Neural cell (in vitro differentiated cells): Measurements from ENCODE around the gene VAMP5. TPM values are rescaled to one million over a fixed set of nuclear protein-coding genes. Genes with fewer than 3 reads are reported as not detected.

Experiments
- H2AFZ ChIP-seq: fragments of 200-600, 300-800 bp; sonication (generic), shearing (Covaris generic); 2 replicates; pipeline ENCODE4 v1.6.0; 2014; ENCODE audit warnings: low read depth, mild to moderate bottlenecking, antibody characterized with exemption, low read length, moderate library complexity
- H3F3A ChIP-seq: fragments of 200-600 bp; shearing (Covaris generic); 2 replicates; pipeline ENCODE4 v1.6.1; 2016; ENCODE audit warnings: mild to moderate bottlenecking, moderate library complexity, mixed read lengths, antibody characterized with exemption, low read length; ENCODE audit not compliant: insufficient read depth, poor library complexity, severe bottlenecking
- H3K27ac ChIP-seq: fragments of 200-600, 300-800 bp; sonication (generic), shearing (Covaris generic); 2 replicates; pipeline ENCODE4 v1.5.1; 2014; ENCODE audit warnings: mild to moderate bottlenecking, low read length, moderate library complexity
- H3K27me3 ChIP-seq: fragments of 300-800, 200-600 bp; sonication (generic), shearing (Covaris generic); 2 replicates; pipeline ENCODE4 v1.6.0; 2014; ENCODE audit warnings: mild to moderate bottlenecking, low read depth, low read length, moderate library complexity; ENCODE audit not compliant: insufficient read depth
- H3K36me3 ChIP-seq: fragments of 300-800, 200-600 bp; sonication (generic), shearing (Covaris generic); 2 replicates; pipeline ENCODE4 v1.5.1; 2014; ENCODE audit warnings: mild to moderate bottlenecking, antibody characterized with exemption, low read length, moderate library complexity; ENCODE audit not compliant: insufficient read depth
- H3K4me2 ChIP-seq: fragments of 300-800, 200-600 bp; sonication (generic), shearing (Covaris generic); 2 replicates; pipeline ENCODE4 v1.6.0; 2014; ENCODE audit warnings: mild to moderate bottlenecking, low read length
- H3K4me3 ChIP-seq: fragments of 300-800, 200-600 bp; sonication (generic), shearing (Covaris generic); 2 replicates; pipeline ENCODE4 v1.5.1; 2014; ENCODE audit warnings: mild to moderate bottlenecking, low read length, moderate library complexity
- H3K79me2 ChIP-seq: fragments of 200-600 bp; shearing (Covaris generic); replicated peaks from 2 replicates; pipeline ENCODE4 v1.6.0; 2014; ENCODE audit warnings: mild to moderate bottlenecking, low read length, moderate library complexity; ENCODE audit not compliant: insufficient read depth
- H3K9ac ChIP-seq: fragments of 300-800, 200-600 bp; sonication (generic), shearing (Covaris generic); 2 replicates; pipeline ENCODE4 v1.6.1; 2016; ENCODE audit warnings: mild to moderate bottlenecking, low read length, mixed read lengths
- H3K9me2 ChIP-seq: fragments of 200-600 bp; shearing (Covaris generic); 2 replicates; pipeline ENCODE4 v1.6.1; 2016; ENCODE audit warnings: mild to moderate bottlenecking, low read length, mixed read lengths; ENCODE audit not compliant: insufficient read depth
- H3K9me3 ChIP-seq: fragments of 200-600, 300-800 bp; sonication (generic), shearing (Covaris generic); 2 replicates; pipeline ENCODE4 v1.6.1; 2016; ENCODE audit warnings: mild to moderate bottlenecking, mixed run types, low read length, moderate library complexity, mixed read lengths
- H4K20me1 ChIP-seq: fragments of 200-600 bp; shearing (Covaris generic); 2 replicates; pipeline ENCODE4 v1.6.1; 2016; ENCODE audit warnings: mild to moderate bottlenecking, mixed run types; ENCODE audit not compliant: insufficient read depth
- EP300 ChIP-seq: fragments of 450-650 bp; conservative IDR thresholded peaks from 2 replicates; pipeline ENCODE4 v1.6.1; 2014; ENCODE audit warnings: antibody characterized with exemption, mild to moderate bottlenecking, moderate library complexity; ENCODE audit not compliant: poor library complexity, severe bottlenecking
- EZH2 ChIP-seq: fragments of 200-600, 300-800 bp; shearing (Covaris generic), sonication (generic); IDR thresholded peaks from 2 replicates; pipeline ENCODE4 v1.6.1; 2014; ENCODE audit warnings: antibody characterized with exemption, low read length, borderline replicate concordance, mild to moderate bottlenecking; ENCODE audit not compliant: insufficient read depth, poor library complexity, severe bottlenecking
- MXI1 ChIP-seq: fragments of 450-650 bp; conservative IDR thresholded peaks from 2 replicates; pipeline ENCODE4 v1.6.1; 2014; ENCODE audit warnings: antibody characterized with exemption, mild to moderate bottlenecking; ENCODE audit not compliant: poor library complexity, severe bottlenecking
- POLR2AphosphoS5 ChIP-seq: IDR thresholded peaks from 2 replicates; pipeline ENCODE4 v1.6.1; 2012
- RAD21 ChIP-seq: fragments of 450-650 bp; conservative IDR thresholded peaks from 2 replicates; pipeline ENCODE4 v1.6.1; 2014; ENCODE audit warnings: antibody characterized with exemption, mild to moderate bottlenecking, moderate library complexity
- SMC3 ChIP-seq: fragments of 450-650 bp; conservative IDR thresholded peaks from 2 replicates; pipeline ENCODE4 v1.6.1; 2014; ENCODE audit warnings: antibody characterized with exemption, mild to moderate bottlenecking, moderate library complexity; ENCODE audit not compliant: poor library complexity
- TAF1 ChIP-seq: IDR thresholded peaks from 2 replicates; pipeline ENCODE4 v1.6.1; 2012; ENCODE audit warnings: low read depth
- polyA plus RNA-seq: library from polyadenylated mRNA; depleted of rRNA; stranded (reverse); fragments of >200 nt; gene quantifications from 2 replicates; pipeline ENCODE4 v1.2.3, GENCODE V29; 2014
- TF ChIP-seq, protein P1 (sequence below): IDR thresholded peaks from 2 replicates; pipeline ENCODE4 v1.6.1; 2012; ENCODE audit warnings: borderline replicate concordance
- TF ChIP-seq, protein P2 (sequence below): fragments of 450-650 bp; IDR thresholded peaks from 2 replicates; pipeline ENCODE4 v1.5.1; 2014; ENCODE audit warnings: antibody characterized with exemption, mild to moderate bottlenecking, moderate library complexity; ENCODE audit not compliant: poor library complexity, severe bottlenecking

Gene VAMP5
- polyA plus RNA-seq, 1 donor from 2014 or later = not detected

DNA sequence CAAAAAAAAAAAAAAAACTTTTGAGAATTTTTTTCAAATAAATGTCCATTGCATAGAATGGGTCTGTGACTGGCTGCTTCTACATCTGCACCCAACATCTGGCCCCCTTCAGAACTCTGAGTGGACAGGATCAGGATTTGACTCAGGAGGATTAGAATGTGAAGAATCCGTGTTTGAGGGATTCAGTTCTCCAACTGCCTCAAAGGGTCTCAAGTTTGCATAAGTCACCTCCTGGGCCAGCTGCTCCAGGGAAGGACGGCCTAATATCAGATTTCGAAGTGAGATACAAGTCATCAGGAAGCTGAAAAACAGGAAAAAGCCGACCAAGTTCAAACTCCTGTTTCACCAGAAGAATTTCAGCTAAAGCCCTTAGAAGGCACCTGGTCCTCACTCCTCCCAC lies 34.4 kb upstream of the VAMP5 start:
- Histone ChIP-seq H3K4me2 (no peak overlapping the region), H3K27me3 (no peaks in the 10 kb centered on the region), H3K9me2 (no peaks in the 10 kb centered on the region), H3K36me3 (peaks cover 3% of the 10 kb centered on the region), H3F3A (no peaks in the 10 kb centered on the region), H3K9ac (no peak overlapping the region), H3K79me2 (no peaks in the 10 kb centered on the region), H4K20me1 (no peaks in the 10 kb centered on the region), H2AFZ (no peak overlapping the region), H3K9me3 (no peaks in the 10 kb centered on the region), H3K4me3 (no peak overlapping the region), H3K27ac (no peak overlapping the region)
- TF ChIP-seq, protein P1, sequence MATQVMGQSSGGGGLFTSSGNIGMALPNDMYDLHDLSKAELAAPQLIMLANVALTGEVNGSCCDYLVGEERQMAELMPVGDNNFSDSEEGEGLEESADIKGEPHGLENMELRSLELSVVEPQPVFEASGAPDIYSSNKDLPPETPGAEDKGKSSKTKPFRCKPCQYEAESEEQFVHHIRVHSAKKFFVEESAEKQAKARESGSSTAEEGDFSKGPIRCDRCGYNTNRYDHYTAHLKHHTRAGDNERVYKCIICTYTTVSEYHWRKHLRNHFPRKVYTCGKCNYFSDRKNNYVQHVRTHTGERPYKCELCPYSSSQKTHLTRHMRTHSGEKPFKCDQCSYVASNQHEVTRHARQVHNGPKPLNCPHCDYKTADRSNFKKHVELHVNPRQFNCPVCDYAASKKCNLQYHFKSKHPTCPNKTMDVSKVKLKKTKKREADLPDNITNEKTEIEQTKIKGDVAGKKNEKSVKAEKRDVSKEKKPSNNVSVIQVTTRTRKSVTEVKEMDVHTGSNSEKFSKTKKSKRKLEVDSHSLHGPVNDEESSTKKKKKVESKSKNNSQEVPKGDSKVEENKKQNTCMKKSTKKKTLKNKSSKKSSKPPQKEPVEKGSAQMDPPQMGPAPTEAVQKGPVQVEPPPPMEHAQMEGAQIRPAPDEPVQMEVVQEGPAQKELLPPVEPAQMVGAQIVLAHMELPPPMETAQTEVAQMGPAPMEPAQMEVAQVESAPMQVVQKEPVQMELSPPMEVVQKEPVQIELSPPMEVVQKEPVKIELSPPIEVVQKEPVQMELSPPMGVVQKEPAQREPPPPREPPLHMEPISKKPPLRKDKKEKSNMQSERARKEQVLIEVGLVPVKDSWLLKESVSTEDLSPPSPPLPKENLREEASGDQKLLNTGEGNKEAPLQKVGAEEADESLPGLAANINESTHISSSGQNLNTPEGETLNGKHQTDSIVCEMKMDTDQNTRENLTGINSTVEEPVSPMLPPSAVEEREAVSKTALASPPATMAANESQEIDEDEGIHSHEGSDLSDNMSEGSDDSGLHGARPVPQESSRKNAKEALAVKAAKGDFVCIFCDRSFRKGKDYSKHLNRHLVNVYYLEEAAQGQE = no peak
- no peak for TF ChIP-seq SMC3
- no peak for TF ChIP-seq RAD21
- no peak for TF ChIP-seq MXI1
- no peak for TF ChIP-seq POLR2AphosphoS5
- TF ChIP-seq EP300 = no peak
- no peak for TF ChIP-seq TAF1
- TF ChIP-seq, protein P2, sequence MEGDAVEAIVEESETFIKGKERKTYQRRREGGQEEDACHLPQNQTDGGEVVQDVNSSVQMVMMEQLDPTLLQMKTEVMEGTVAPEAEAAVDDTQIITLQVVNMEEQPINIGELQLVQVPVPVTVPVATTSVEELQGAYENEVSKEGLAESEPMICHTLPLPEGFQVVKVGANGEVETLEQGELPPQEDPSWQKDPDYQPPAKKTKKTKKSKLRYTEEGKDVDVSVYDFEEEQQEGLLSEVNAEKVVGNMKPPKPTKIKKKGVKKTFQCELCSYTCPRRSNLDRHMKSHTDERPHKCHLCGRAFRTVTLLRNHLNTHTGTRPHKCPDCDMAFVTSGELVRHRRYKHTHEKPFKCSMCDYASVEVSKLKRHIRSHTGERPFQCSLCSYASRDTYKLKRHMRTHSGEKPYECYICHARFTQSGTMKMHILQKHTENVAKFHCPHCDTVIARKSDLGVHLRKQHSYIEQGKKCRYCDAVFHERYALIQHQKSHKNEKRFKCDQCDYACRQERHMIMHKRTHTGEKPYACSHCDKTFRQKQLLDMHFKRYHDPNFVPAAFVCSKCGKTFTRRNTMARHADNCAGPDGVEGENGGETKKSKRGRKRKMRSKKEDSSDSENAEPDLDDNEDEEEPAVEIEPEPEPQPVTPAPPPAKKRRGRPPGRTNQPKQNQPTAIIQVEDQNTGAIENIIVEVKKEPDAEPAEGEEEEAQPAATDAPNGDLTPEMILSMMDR = no peak
- no peak for TF ChIP-seq EZH2

DNA sequence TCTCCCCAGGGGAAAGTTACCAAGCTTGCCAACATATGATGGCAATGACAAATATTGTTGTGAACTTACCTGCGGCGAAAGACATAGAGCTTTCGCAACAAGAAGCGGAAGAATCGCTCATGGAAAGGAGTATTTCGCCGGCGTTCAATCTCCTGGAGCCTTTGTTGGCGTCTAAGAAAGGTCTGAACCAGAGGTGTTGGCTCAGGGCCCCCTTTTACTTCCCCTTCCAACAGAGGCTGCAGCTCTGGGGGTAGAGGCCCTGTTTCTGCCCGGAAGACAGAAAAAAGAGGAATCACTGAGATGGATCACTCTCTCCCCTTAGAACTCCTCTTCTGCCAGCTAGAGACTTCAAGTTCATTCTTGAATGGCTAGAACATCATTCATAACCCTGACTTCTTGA lies 33.7 kb upstream of the VAMP5 start:
- Histone ChIP-seq H3K27ac (no peak overlapping the region), H3K4me2 (no peak overlapping the region)

More for the DNA sequence above, 33.7 kb upstream of the VAMP5 start:
- Histone ChIP-seq H3K9ac (no peak overlapping the region), H3K4me3 (no peak overlapping the region), H3F3A (no peaks in the 10 kb centered on the region), H3K9me2 (no peaks in the 10 kb centered on the region), H3K9me3 (no peaks in the 10 kb centered on the region), H2AFZ (no peak overlapping the region), H4K20me1 (no peaks in the 10 kb centered on the region), H3K36me3 (peaks cover 8% of the 10 kb centered on the region), H3K79me2 (no peaks in the 10 kb centered on the region), H3K27me3 (no peaks in the 10 kb centered on the region)
- TF ChIP-seq, protein P2 = no peak
- TF ChIP-seq MXI1 (no peak), RAD21 (no peak), TAF1 (no peak), EZH2 (no peak), EP300 (no peak), POLR2AphosphoS5 (no peak), SMC3 (no peak)
- TF ChIP-seq, protein P1 = no peak
